Measurements from ENCODE around the gene PDE4B.
A peak's percentile ranks its signal among the peaks of the same experiment; 100 is the strongest.

Gene PDE4B

GRCh38 chr1:66143651-66144050 lies 351.0 kb downstream of the PDE4B start:
- no peak for DNase-seq

- DNase-seq: no peak
Measured at GRCh38 chr1:66147226-66147835, 354.6 kb downstream of the PDE4B start.

- no peak for DNase-seq
Measured at GRCh38 chr1:66152034-66152433, 359.3 kb downstream of the PDE4B start.

GRCh38 chr1:66154394-66154793 lies 361.7 kb downstream of the PDE4B start:
- no peak for DNase-seq

GRCh38 chr1:66156144-66156543 lies 363.4 kb downstream of the PDE4B start:
- no peak for DNase-seq

- DNase-seq: no peak
Measured at GRCh38 chr1:66159800-66160199, 367.1 kb downstream of the PDE4B start.

- DNase-seq: no peak
Measured at GRCh38 chr1:66160719-66161118, 368.0 kb downstream of the PDE4B start.

- no peak for DNase-seq
Measured at GRCh38 chr1:66166753-66167152, 374.1 kb downstream of the PDE4B start.

- DNase-seq: no peak
Measured at GRCh38 chr1:66167267-66167666, 374.6 kb downstream of the PDE4B start.

GRCh38 chr1:66168467-66168887 lies 375.8 kb downstream of the PDE4B start:
- no peak for DNase-seq

GRCh38 chr1:66168948-66169671 lies 376.4 kb downstream of the PDE4B start:
- DNase-seq: peak; percentile 3

- DNase-seq: no peak
Measured at GRCh38 chr1:66172272-66172671, 379.6 kb downstream of the PDE4B start.

- DNase-seq: no peak
Measured at GRCh38 chr1:66175098-66175497, 382.4 kb downstream of the PDE4B start.

- no peak for DNase-seq
Measured at GRCh38 chr1:66175581-66175980, 382.9 kb downstream of the PDE4B start.

GRCh38 chr1:66176012-66176715 lies 383.5 kb downstream of the PDE4B start:
- no peak for DNase-seq

GRCh38 chr1:66176832-66177231 lies 384.1 kb downstream of the PDE4B start:
- DNase-seq: no peak

GRCh38 chr1:66177510-66177909 lies 384.8 kb downstream of the PDE4B start:
- DNase-seq: no peak

- DNase-seq: no peak
Measured at GRCh38 chr1:66182026-66182425, 389.3 kb downstream of the PDE4B start.

- DNase-seq: peak; percentile 27
Measured at GRCh38 chr1:66182551-66183178, 390.0 kb downstream of the PDE4B start.

- DNase-seq: no peak
Measured at GRCh38 chr1:66183400-66183799, 390.7 kb downstream of the PDE4B start.

- DNase-seq: no peak
Measured at GRCh38 chr1:66197120-66197519, 404.4 kb downstream of the PDE4B start.

GRCh38 chr1:66197785-66198184 lies 405.1 kb downstream of the PDE4B start:
- no peak for DNase-seq

GRCh38 chr1:66206563-66207144 lies 414.0 kb downstream of the PDE4B start:
- DNase-seq: no peak
